CD4-positive, alpha-beta T cell (primary cell): ENCODE results near the gene DEFB113. TPM values are rescaled to one million over a fixed set of nuclear protein-coding genes. Genes with fewer than 3 reads are reported as not detected.

Experiments
- ATAC-seq: fragments of 200-7000 bp; cut with Tn5 transposase; one replicate; pipeline ENCODE4 v1.10.0; 2022; ENCODE audit warnings: mild to moderate bottlenecking; ENCODE audit not compliant: poor library complexity
- CTCF ChIA-PET: fragments of 350-600 bp; sonication (Branson Sonifier 250); formaldehyde crosslinking; loops from one replicate; lab custom pipeline; 2021; ENCODE audit warnings: antibody characterized with exemption, inconsistent platforms; lab: Charles Lee
- POLR2A ChIA-PET: fragments of 350-600 bp; sonication (Branson Sonifier 250); formaldehyde crosslinking; loops from one replicate; lab custom pipeline; 2021; ENCODE audit warnings: antibody characterized with exemption, inconsistent platforms; lab: Charles Lee
- DNase-seq, 14 experiments: peaks; one replicate each; pipeline ENCODE4 v3.0.0-alpha.2; 2013 to 2020; ENCODE audit warnings: mixed read lengths in 2 of 14
- H3K27ac ChIP-seq, 2 donors: one replicate each; pipeline versions ENCODE4 v1.5.1 to v1.7.0; 2013; ENCODE audit warnings: low read length in 2 of 2, low read depth in 1 of 2, mild to moderate bottlenecking in 1 of 2
- H3K27me3 ChIP-seq, 2 experiments: 1 replicate in 1 of 2; 2 replicates in 1 of 2; pipeline versions ENCODE4 v1.6.1 to v1.7.0; 2013; ENCODE audit warnings: low read length in 2 of 2, control low read depth in 1 of 2, mild to moderate bottlenecking in 1 of 2, moderate library complexity in 1 of 2; ENCODE audit not compliant: insufficient read depth in 2 of 2, control insufficient read depth in 1 of 2
- H3K36me3 ChIP-seq: one replicate; pipeline ENCODE4 v1.6.1; 2013; ENCODE audit warnings: low read length, control low read depth; ENCODE audit not compliant: insufficient read depth
- H3K4me1 ChIP-seq: one replicate; pipeline ENCODE4 v1.6.1; 2013; ENCODE audit warnings: low read length, control low read depth; ENCODE audit not compliant: insufficient read depth
- H3K4me3 ChIP-seq: one replicate; pipeline ENCODE4 v1.5.1; 2013; ENCODE audit warnings: mild to moderate bottlenecking, low read length, moderate library complexity
- H3K9me3 ChIP-seq, 2 experiments: 1 replicate in 1 of 2; 2 replicates in 1 of 2; pipeline versions ENCODE4 v1.6.1 to v1.7.0; 2013; ENCODE audit warnings: low read length in 2 of 2, mild to moderate bottlenecking in 2 of 2, control low read depth in 1 of 2, moderate library complexity in 1 of 2; ENCODE audit not compliant: control insufficient read depth in 1 of 2, insufficient read depth in 1 of 2
- H3K27ac Mint-ChIP-seq: one replicate; pipeline ENCODE4 v1.8.0; 2020; ENCODE audit warnings: mixed read lengths
- H3K27me3 Mint-ChIP-seq: one replicate; pipeline ENCODE4 v1.8.0; 2021; ENCODE audit warnings: mixed read lengths
- H3K36me3 Mint-ChIP-seq: one replicate; pipeline ENCODE4 v1.8.0; 2021; ENCODE audit warnings: low read depth, mixed read lengths
- H3K4me1 Mint-ChIP-seq: one replicate; pipeline ENCODE4 v1.8.0; 2021; ENCODE audit warnings: low read depth, mixed read lengths
- H3K4me3 Mint-ChIP-seq: one replicate; pipeline ENCODE4 v1.8.0; 2020; ENCODE audit warnings: mild to moderate bottlenecking, mixed read lengths
- H3K9me3 Mint-ChIP-seq: one replicate; pipeline ENCODE4 v1.8.0; 2020; ENCODE audit warnings: mixed read lengths
- intact Hi-C, 2 experiments: fragments of 100-400 bp; cut with DNase I in 1 of 2; cut with micrococcal nuclease in 1 of 2; formaldehyde crosslinking; loops; one replicate each; pipeline versions ENCODE4 v1.15.1 to v1.9.0; 2023 to 2025; cut with DNase I, micrococcal nuclease
- total RNA-seq, 174 experiments: library from RNA in 2 of 174; stranded (reverse) in 2 of 174; gene quantifications; one replicate each; pipeline ENCODE4 v1.2.3 and lab custom pipeline; 2021 to 2026
- TF ChIP-seq, protein P1 (sequence below): fragments of 200-600 bp; IDR thresholded peaks from one replicate; pipeline ENCODE4 v1.8.0; 2022; ENCODE audit warnings: antibody characterized with exemption, mild to moderate bottlenecking

DEFB113 gene
- total RNA-seq, 2 experiments from 2014 or later: not detected

DNA sequence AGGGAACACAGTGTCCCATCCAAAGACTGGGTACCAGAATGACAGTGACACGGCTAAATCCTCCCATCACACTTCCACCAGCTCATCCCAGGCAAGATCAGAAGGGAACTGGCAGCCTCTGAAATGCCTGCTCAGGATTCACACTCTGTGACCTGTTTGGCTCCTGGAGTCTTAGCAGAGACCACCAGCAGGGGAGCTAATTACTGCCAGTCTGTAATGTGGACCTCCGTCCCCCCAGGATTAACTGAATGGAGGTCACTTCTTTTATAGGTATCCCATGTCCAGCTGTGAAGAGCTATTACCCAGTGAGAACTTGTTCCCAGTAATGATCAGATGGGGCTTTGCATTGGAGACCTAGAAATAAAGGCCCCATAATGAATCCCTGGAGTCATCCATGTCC is 50.6 kb downstream of the DEFB113 start:
- Histone ChIP-seq H3K9me3 (peaks cover 0 to 3% of the 10 kb centered on the region in 2 experiments), H3K4me1 (no peaks in the 10 kb centered on the region), H3K36me3 (no peaks in the 10 kb centered on the region), H3K4me3 (no peak overlapping the region), H3K27ac (no peak overlapping the region), H3K27me3 (no peaks in the 10 kb centered on the region)
- Mint-ChIP-seq H3K4me1 (no peaks in the 10 kb centered on the region), H3K36me3 (no peaks in the 10 kb centered on the region), H3K4me3 (no peak overlapping the region), H3K27ac (no peak overlapping the region), H3K27me3 (no peaks in the 10 kb centered on the region), H3K9me3 (no peaks in the 10 kb centered on the region)
- DNase-seq (no peak), ATAC-seq (no peak)
- ChIA-PET POLR2A (no interaction called here), CTCF (no interaction called here)
- TF ChIP-seq, protein P1, sequence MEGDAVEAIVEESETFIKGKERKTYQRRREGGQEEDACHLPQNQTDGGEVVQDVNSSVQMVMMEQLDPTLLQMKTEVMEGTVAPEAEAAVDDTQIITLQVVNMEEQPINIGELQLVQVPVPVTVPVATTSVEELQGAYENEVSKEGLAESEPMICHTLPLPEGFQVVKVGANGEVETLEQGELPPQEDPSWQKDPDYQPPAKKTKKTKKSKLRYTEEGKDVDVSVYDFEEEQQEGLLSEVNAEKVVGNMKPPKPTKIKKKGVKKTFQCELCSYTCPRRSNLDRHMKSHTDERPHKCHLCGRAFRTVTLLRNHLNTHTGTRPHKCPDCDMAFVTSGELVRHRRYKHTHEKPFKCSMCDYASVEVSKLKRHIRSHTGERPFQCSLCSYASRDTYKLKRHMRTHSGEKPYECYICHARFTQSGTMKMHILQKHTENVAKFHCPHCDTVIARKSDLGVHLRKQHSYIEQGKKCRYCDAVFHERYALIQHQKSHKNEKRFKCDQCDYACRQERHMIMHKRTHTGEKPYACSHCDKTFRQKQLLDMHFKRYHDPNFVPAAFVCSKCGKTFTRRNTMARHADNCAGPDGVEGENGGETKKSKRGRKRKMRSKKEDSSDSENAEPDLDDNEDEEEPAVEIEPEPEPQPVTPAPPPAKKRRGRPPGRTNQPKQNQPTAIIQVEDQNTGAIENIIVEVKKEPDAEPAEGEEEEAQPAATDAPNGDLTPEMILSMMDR: no peak
- intact Hi-C loops: no loop called here

Other genes with a start within 250 kb of the DEFB113 start
- gene CRISP3, start 225.2 kb downstream of the DEFB113 start, total RNA-seq: not detected
- gene PGK2, start 182.3 kb downstream of the DEFB113 start, total RNA-seq: not detected
- gene CRISP1, start 103.1 kb downstream of the DEFB113 start, total RNA-seq: not detected
- not detected for gene DEFB114, start 5.5 kb downstream of the DEFB113 start, total RNA-seq
- not detected for gene DEFB110, start 52.4 kb upstream of the DEFB113 start, total RNA-seq
- gene DEFB112, start 80.3 kb upstream of the DEFB113 start, total RNA-seq: not detected